HG03139 (cell line): ENCODE measurements around the gene NUFIP1.
"Not testable (repeated sequence)": the region's sequence is repeated elsewhere in the genome, so short reads cannot be mapped to it uniquely, and the experiment has no call there.

ENCODE experiments used
- ATAC-seq: cut with Tn5 transposase; IDR thresholded peaks from one replicate; pipeline ENCODE4 v1.9.1; 2021; ENCODE audit not compliant: unreplicated experiment

Gene NUFIP1

GRCh38 chr13:44971656-44972595 lies 17.3 kb downstream of the NUFIP1 start:
- ATAC-seq, result no peak

GRCh38 chr13:44969551-44970484 lies 19.5 kb downstream of the NUFIP1 start:
- ATAC-seq, result no peak

- no peak for ATAC-seq
Observed at GRCh38 chr13:44968434-44968815, 20.8 kb downstream of the NUFIP1 start.

GRCh38 chr13:44967704-44968433 lies 21.4 kb downstream of the NUFIP1 start:
- no peak for ATAC-seq

GRCh38 chr13:44961997-44962396 lies 27.3 kb downstream of the NUFIP1 start:
- no peak for ATAC-seq

GRCh38 chr13:44955406-44955805 lies 33.9 kb downstream of the NUFIP1 start:
- no peak for ATAC-seq

GRCh38 chr13:44954224-44954623 lies 35.0 kb downstream of the NUFIP1 start:
- no peak for ATAC-seq

GRCh38 chr13:44952671-44953070 lies 36.6 kb downstream of the NUFIP1 start:
- ATAC-seq, result no peak

- ATAC-seq, result no peak
Observed at GRCh38 chr13:44951184-44951583, 38.1 kb downstream of the NUFIP1 start.

- not testable (repeated sequence) for ATAC-seq
Observed at GRCh38 chr13:44943411-44943810, 45.9 kb downstream of the NUFIP1 start.

- ATAC-seq, result no peak
Observed at GRCh38 chr13:44938854-44939253, 50.4 kb downstream of the NUFIP1 start.

GRCh38 chr13:44936246-44936645 lies 53.0 kb downstream of the NUFIP1 start:
- ATAC-seq, result no peak

GRCh38 chr13:44934724-44935123 lies 54.5 kb downstream of the NUFIP1 start:
- no peak for ATAC-seq

- ATAC-seq, result no peak
Observed at GRCh38 chr13:44932850-44933251, 56.4 kb downstream of the NUFIP1 start.

- no peak for ATAC-seq
Observed at GRCh38 chr13:44932171-44932849, 57.0 kb downstream of the NUFIP1 start.

- no peak for ATAC-seq
Observed at GRCh38 chr13:44930963-44931623, 58.2 kb downstream of the NUFIP1 start.

- no peak for ATAC-seq
Observed at GRCh38 chr13:44930280-44930679, 59.0 kb downstream of the NUFIP1 start.

- ATAC-seq, result no peak
Observed at GRCh38 chr13:44929692-44930091, 59.6 kb downstream of the NUFIP1 start.

GRCh38 chr13:44927968-44928367 lies 61.3 kb downstream of the NUFIP1 start:
- ATAC-seq, result no peak
